ENCODE results near the gene NOMO2.
"Not testable (repeated sequence)": the region's sequence is repeated elsewhere in the genome, so short reads cannot be mapped to it uniquely, and the experiment has no call there.

NOMO2 gene

DNA sequence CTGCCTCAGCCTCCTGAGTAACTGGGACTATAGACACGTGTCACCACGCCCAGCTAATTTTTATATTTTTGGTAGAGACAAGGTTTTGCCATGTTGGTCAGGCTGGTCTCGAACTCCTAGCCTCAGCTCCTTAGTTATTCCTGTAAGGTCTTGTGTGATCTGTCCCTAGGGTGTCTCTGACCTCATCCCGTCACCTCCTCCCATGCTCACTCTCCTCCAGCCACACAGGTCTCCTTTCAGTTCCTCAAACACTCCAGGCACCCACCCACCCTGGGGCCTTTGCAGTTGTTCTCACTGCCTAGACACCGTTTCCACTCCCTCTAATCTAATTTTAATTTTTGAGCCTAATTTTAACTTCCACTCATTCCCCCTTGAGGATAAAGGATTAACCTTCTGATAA, 31.1 kb upstream of the NOMO2 start:
- H3K27ac ChIP-seq (ENCODE audit: low read depth, low read length); H3K4me3 ChIP-seq (ENCODE audit: low read length); H3K9me3 ChIP-seq (ENCODE audit: insufficient read depth, low read depth, low read length); H3K27me3 ChIP-seq (ENCODE audit: insufficient read depth, low read length); H3K36me3 ChIP-seq (ENCODE audit: insufficient read depth, low read length); H3K4me1 ChIP-seq (ENCODE audit: insufficient read depth, low read length); H3K9ac ChIP-seq (ENCODE audit: low read depth, low read length): not testable (repeated sequence)
- 95% methylated on average over 5 of the region's 5 CpGs for WGBS

DNA sequence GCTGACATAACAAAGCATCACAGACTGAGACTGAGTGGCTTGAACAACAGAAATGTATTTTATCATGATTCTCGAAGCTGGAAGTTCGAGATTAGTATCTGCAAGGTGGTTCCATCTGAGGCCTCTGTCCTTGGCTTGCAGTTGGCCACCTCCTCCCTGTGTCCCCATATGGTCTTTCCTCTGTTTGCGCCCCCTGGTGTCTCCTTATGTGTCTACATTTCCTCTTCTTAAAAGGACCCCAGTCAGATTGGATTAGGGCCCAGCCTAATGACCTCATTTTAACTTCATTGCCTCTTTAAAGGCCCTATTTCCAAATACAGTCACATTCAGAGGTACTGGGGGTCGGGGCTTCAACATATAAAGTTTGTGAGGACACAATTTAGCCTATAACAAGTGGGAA, 30.0 kb upstream of the NOMO2 start:
- not testable (repeated sequence) for H3K4me1 ChIP-seq (ENCODE audit: insufficient read depth, low read length); H3K27ac ChIP-seq (ENCODE audit: low read depth, low read length); H3K9ac ChIP-seq (ENCODE audit: low read depth, low read length); H3K9me3 ChIP-seq (ENCODE audit: insufficient read depth, low read depth, low read length); H3K36me3 ChIP-seq (ENCODE audit: insufficient read depth, low read length); H3K27me3 ChIP-seq (ENCODE audit: insufficient read depth, low read length); H3K4me3 ChIP-seq (ENCODE audit: low read length)
- WGBS: 73% methylated on average over 3 of the region's 4 CpGs

DNA sequence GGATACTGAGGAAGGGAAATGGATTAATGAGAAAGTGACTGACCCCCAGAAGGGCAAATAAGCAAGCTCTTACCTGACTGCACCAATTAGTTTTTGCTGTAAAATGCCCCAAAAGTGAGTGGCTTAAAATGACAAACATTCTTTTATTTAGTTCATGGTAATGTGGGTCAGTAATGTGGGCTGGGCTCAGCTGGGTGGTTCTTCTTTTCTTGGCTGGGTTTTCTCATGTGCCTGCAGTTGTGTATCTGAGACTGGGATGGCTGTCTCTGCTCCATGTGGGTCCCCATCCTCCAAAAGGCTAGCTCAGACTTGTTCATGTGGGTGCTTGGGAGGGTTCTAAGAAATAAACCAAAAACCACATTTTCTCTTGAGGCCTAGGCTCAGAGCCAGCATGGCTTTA, 29.5 kb upstream of the NOMO2 start:
- not testable (repeated sequence) for H3K4me1 ChIP-seq (ENCODE audit: insufficient read depth, low read length); H3K4me3 ChIP-seq (ENCODE audit: low read length); H3K27ac ChIP-seq (ENCODE audit: low read depth, low read length); H3K36me3 ChIP-seq (ENCODE audit: insufficient read depth, low read length); H3K9me3 ChIP-seq (ENCODE audit: insufficient read depth, low read depth, low read length); H3K27me3 ChIP-seq (ENCODE audit: insufficient read depth, low read length); H3K9ac ChIP-seq (ENCODE audit: low read depth, low read length)

DNA sequence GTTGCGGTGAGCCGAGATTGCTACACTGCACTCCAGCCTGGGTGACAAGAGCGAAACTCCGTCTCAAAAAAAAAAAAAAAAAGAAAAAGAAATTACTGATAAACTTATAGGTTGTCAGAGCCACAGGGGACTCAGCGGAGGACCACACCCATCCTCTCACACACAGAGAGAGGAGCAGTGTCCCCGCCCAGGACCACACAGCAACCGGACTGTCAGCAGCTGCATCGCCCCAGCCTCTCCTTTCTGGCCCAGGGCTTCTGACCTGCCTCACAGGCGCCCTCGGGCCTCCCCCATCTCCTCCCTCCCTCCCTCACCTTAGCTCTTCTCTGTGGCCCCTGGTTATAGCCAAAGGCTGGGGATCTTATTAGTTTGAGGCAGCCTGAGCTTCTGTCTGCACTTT, 27.9 kb upstream of the NOMO2 start:
- not testable (repeated sequence) for H3K27ac ChIP-seq (ENCODE audit: low read depth, low read length); H3K36me3 ChIP-seq (ENCODE audit: insufficient read depth, low read length); H3K27me3 ChIP-seq (ENCODE audit: insufficient read depth, low read length); H3K4me3 ChIP-seq (ENCODE audit: low read length); H3K4me1 ChIP-seq (ENCODE audit: insufficient read depth, low read length); H3K9me3 ChIP-seq (ENCODE audit: insufficient read depth, low read depth, low read length); H3K9ac ChIP-seq (ENCODE audit: low read depth, low read length)
- WGBS: 67% methylated on average over 4 of the region's 10 CpGs

DNA sequence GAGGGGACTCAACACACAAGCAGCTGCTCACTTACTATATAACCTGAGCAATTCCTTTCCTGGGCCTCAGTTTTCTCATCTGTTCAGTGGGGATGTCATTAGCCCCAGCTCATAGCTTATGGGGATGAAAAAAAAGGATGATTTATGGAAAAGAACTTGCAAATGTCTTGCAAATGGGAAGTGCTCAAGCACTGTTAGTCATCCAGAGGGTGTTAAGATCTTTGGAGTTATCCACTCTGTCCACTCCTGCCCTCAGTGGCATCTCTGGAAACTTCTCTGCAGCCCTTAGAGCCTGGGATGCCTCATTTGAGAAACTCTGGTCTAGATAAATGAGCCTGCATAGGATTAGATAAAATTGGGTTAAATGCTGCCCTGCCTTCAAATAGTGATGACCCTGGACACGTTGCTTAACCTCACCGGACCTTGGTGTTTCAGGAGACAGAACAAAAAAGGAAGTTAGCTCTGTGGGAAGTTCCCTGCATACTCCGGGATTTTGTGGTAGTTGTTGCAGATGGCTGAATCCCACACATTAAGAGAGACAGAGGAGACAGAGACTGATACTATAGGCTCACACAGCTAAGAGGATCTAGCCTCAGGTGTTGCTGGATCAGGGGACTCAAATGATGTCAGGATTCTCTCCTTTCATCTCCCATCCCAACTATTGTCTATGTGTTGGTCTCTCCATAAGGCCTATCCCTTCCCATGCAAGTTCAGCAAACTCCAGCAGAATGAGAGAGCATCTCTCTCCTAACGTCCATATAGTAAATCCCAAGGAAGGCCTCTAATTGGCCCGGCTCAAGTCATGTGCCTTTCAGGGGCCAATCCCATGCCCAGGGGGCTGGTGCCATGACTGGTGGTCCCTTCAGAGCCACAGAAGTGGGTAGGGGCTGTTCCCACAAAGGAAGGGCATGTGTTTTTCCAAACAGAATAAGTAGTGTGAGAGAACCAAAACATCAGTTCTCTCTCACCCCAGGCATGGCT, 25.0 kb upstream of the NOMO2 start:
- not testable (repeated sequence) for H3K27me3 ChIP-seq (ENCODE audit: insufficient read depth, low read length); H3K36me3 ChIP-seq (ENCODE audit: insufficient read depth, low read length); H3K9ac ChIP-seq (ENCODE audit: low read depth, low read length); H3K27ac ChIP-seq (ENCODE audit: low read depth, low read length); H3K4me3 ChIP-seq (ENCODE audit: low read length); H3K4me1 ChIP-seq (ENCODE audit: insufficient read depth, low read length); H3K9me3 ChIP-seq (ENCODE audit: insufficient read depth, low read depth, low read length)
- 100% methylated on average over 2 of the region's 5 CpGs for WGBS

DNA sequence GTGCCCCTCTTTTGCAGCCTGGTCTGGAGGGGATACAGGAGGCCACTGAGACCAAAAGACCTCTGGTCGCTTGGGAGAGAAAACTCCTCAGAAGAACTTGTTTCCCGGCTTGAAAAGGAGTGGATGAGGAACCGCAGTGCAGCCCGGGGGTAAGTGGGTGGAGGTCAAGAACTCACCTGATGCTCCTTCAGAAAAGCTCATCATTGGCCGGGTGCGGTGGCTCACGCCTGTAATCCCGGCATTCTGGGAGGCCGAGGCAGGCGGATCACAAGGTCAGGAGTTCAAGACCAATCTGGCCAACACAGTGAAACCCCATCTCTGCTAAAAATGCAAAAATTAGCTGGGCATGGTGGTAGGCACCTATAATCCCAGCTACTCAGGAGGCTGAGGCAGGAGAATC, 23.9 kb upstream of the NOMO2 start:
- H3K4me3 ChIP-seq (ENCODE audit: low read length); H3K27ac ChIP-seq (ENCODE audit: low read depth, low read length); H3K4me1 ChIP-seq (ENCODE audit: insufficient read depth, low read length): not testable (repeated sequence)

DNA sequence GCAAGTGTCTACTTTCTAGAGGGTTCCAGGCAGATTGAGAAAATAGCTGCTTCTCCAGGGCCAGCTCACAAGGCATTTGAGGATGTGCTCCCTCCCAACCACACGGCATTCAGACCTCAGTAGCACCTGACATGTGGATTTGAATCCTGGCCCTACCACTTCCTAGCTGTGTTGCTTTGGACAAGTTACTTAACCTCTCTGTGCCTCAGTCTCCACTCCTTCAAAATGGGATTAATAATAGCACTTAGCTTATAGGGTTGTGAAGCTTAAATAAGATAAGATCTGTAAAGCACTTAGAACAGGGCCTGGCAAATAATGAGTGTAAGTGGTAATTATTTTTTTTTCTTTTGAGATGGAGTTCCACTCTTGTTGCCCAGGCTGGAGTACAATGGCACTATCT, 21.0 kb upstream of the NOMO2 start:
- H3K9me3 ChIP-seq (ENCODE audit: insufficient read depth, low read depth, low read length): no peaks in the 10 kb centered on the region

More for the DNA sequence above, 23.9 kb upstream of the NOMO2 start:
- not testable (repeated sequence) for H3K27me3 ChIP-seq (ENCODE audit: insufficient read depth, low read length); H3K36me3 ChIP-seq (ENCODE audit: insufficient read depth, low read length); H3K9ac ChIP-seq (ENCODE audit: low read depth, low read length); H3K9me3 ChIP-seq (ENCODE audit: insufficient read depth, low read depth, low read length)
- 98% methylated on average over 9 of the region's 10 CpGs for WGBS

DNA sequence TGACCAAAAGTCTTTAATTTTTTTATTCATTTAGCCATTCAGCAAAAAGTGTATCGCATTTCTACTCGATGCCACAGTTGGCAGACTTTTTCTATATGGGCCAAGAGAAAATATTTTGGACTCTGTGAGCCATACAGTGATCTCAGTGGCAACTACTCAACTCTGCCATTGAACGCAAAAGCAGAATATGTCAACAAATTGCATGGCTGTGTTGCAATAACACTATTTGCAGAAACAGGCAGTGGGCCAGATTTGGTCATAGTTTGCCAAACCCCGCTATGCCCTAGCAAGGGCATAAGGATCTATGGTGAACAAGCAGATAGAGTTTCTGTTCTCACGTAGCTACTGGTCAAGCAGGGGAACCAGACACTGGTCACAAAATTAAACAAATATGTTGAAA, 18.5 kb upstream of the NOMO2 start:
- not testable (repeated sequence) for H3K4me3 ChIP-seq (ENCODE audit: low read length); H3K4me1 ChIP-seq (ENCODE audit: insufficient read depth, low read length); H3K9ac ChIP-seq (ENCODE audit: low read depth, low read length); H3K27ac ChIP-seq (ENCODE audit: low read depth, low read length); H3K9me3 ChIP-seq (ENCODE audit: insufficient read depth, low read depth, low read length); H3K27me3 ChIP-seq (ENCODE audit: insufficient read depth, low read length); H3K36me3 ChIP-seq (ENCODE audit: insufficient read depth, low read length)
- WGBS: 88% methylated on average over 2 of the region's 5 CpGs

More for the DNA sequence above, 21.0 kb upstream of the NOMO2 start:
- WGBS: 82% methylated on average over 1 of the region's 1 CpG
- Histone ChIP-seq H3K9ac (ENCODE audit: low read depth, low read length) (no peak overlapping the region), H3K36me3 (ENCODE audit: insufficient read depth, low read length) (no peaks in the 10 kb centered on the region), H3K27me3 (ENCODE audit: insufficient read depth, low read length) (no peaks in the 10 kb centered on the region), H3K4me3 (ENCODE audit: low read length) (no peak overlapping the region), H3K4me1 (ENCODE audit: insufficient read depth, low read length) (no peaks in the 10 kb centered on the region), H3K27ac (ENCODE audit: low read depth, low read length) (no peak overlapping the region)

DNA sequence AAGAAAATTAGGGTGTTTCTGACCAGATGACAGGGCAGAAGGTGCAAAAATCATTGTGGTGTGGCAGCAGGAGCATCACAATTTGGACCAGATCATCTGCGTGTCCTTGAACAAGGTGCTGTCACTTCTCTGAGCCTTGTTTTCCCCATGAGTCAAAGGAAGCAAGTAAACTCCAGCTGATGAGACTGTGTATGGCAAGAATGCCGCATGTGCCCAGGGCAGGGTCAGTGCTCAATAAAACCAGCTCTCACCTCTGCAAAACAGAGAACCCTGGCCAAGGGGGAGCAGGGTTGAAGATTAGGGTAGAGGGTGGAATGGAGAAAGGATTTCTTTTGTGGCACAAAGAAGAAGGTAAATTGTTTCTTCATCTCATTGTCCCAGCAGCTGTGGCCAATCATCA, 17.4 kb upstream of the NOMO2 start:
- not testable (repeated sequence) for H3K9me3 ChIP-seq (ENCODE audit: insufficient read depth, low read depth, low read length); H3K36me3 ChIP-seq (ENCODE audit: insufficient read depth, low read length); H3K27ac ChIP-seq (ENCODE audit: low read depth, low read length); H3K27me3 ChIP-seq (ENCODE audit: insufficient read depth, low read length); H3K4me1 ChIP-seq (ENCODE audit: insufficient read depth, low read length); H3K9ac ChIP-seq (ENCODE audit: low read depth, low read length); H3K4me3 ChIP-seq (ENCODE audit: low read length)
- WGBS: 97% methylated on average over 1 of the region's 2 CpGs

DNA sequence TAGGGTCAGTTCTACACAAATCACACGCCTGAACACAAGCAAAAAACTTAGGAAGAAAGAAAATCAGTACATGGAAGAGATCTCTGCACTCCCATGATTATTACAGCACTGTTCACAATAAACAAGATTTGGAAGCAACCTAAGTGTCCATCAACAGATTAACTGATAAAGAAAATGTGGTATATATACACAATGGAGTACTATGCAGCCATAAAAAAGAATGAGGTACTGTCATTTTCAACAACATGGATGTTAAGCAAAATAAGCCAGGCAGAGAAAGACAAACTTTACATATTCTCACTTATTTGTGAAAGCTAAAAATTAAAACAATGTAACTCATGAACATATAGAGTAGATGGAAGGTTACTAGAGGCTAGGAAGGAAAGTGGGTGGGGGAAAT, 16.0 kb upstream of the NOMO2 start:
- not testable (repeated sequence) for H3K9me3 ChIP-seq (ENCODE audit: insufficient read depth, low read depth, low read length); H3K36me3 ChIP-seq (ENCODE audit: insufficient read depth, low read length); H3K27me3 ChIP-seq (ENCODE audit: insufficient read depth, low read length); H3K27ac ChIP-seq (ENCODE audit: low read depth, low read length); H3K4me3 ChIP-seq (ENCODE audit: low read length); H3K4me1 ChIP-seq (ENCODE audit: insufficient read depth, low read length); H3K9ac ChIP-seq (ENCODE audit: low read depth, low read length)
- 100% methylated on average over 1 of the region's 1 CpG for WGBS

DNA sequence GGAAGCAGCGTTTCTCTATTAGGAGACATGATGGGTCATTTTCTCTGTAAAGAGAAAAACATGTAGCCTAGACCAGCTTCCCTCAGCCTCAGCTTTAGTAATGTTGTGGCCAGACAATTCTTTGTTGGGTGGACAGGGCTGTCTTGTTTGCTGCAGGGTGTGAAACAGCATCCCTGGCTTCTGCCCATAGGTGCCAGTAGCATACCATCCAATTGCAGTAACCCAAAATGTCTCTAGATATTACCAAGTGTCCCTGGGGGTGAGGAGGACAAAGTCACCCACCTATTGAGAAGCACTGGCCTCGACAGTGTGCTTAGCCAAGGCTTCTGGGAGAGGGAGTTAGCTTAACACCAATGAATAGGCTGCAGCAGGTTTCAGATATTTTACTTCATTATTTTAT, 14.0 kb upstream of the NOMO2 start:
- not testable (repeated sequence) for H3K9ac ChIP-seq (ENCODE audit: low read depth, low read length); H3K27me3 ChIP-seq (ENCODE audit: insufficient read depth, low read length); H3K4me1 ChIP-seq (ENCODE audit: insufficient read depth, low read length); H3K4me3 ChIP-seq (ENCODE audit: low read length); H3K9me3 ChIP-seq (ENCODE audit: insufficient read depth, low read depth, low read length); H3K36me3 ChIP-seq (ENCODE audit: insufficient read depth, low read length); H3K27ac ChIP-seq (ENCODE audit: low read depth, low read length)
- 83% methylated on average over 1 of the region's 2 CpGs for WGBS

DNA sequence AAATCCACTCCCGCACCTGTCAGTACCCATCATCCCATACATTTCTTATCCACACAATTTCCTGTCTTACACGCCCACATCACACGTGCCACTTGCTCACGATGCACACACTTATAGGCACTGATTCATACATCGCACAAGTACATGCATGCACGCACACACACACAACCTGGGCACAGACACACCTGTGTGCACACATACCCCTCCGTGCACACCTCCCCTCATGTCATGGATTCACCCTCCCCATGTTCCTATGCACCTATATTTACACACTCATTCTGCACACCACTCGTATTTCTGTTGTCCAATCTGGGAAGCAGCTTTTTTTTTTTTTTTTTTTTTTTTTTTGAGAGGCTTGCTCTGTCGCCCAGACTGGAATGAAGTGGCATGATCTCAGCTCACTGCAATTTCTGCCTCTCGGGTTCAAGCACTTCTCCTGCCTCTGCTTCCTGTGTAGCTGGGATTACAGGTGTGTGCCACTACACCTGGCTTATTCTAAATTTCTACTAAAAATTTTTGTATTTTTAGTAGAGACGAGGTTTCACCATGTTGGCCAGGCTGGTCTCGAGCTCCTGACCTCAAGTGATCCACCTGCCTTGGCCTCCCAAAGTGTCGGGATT, 13.5 kb upstream of the NOMO2 start:
- not testable (repeated sequence) for H3K9me3 ChIP-seq (ENCODE audit: insufficient read depth, low read depth, low read length); H3K4me3 ChIP-seq (ENCODE audit: low read length); H3K27me3 ChIP-seq (ENCODE audit: insufficient read depth, low read length); H3K4me1 ChIP-seq (ENCODE audit: insufficient read depth, low read length); H3K27ac ChIP-seq (ENCODE audit: low read depth, low read length); H3K36me3 ChIP-seq (ENCODE audit: insufficient read depth, low read length); H3K9ac ChIP-seq (ENCODE audit: low read depth, low read length)
- WGBS: 97% methylated on average over 6 of the region's 13 CpGs

Data from HUES64 (cell line).